Ascending aorta (tissue), 2 donors: ENCODE results near the gene KNL1. TPM values are rescaled to one million over a fixed set of nuclear protein-coding genes. Genes with fewer than 3 reads are reported as not detected.

Experiments
- DNase-seq, 2 donors: peaks; one replicate each; pipeline ENCODE4 v3.0.0-alpha.2; 2019; ENCODE audit warnings: low spot score in 2 of 2
- H3K27ac ChIP-seq, 2 donors: fragments of 200-600 bp; sonication (generic); one replicate each; pipeline ENCODE4 v1.5.1; 2016 to 2017; ENCODE audit warnings: mild to moderate bottlenecking in 1 of 2
- H3K27me3 ChIP-seq: fragments of 200-600 bp; sonication (generic); one replicate; pipeline ENCODE4 v1.5.1; 2017
- H3K36me3 ChIP-seq, 2 donors: fragments of 200-600 bp; sonication (generic); one replicate each; pipeline ENCODE4 v1.5.1; 2016
- H3K4me1 ChIP-seq, 2 donors: fragments of 200-600 bp; sonication (generic); one replicate each; pipeline ENCODE4 v1.5.1; 2016 to 2017; ENCODE audit warnings: mild to moderate bottlenecking in 1 of 2
- H3K4me3 ChIP-seq, 2 donors: fragments of 200-600 bp; sonication (generic); one replicate each; pipeline ENCODE4 v1.5.1; 2016 to 2017; ENCODE audit warnings: mild to moderate bottlenecking in 1 of 2
- H3K9me3 ChIP-seq, 2 donors: fragments of 200-600 bp; sonication (generic); one replicate each; pipeline ENCODE4 v1.5.1; 2016
- intact Hi-C: fragments of 100-400 bp; cut with DNase I; formaldehyde crosslinking; loops from one replicate; pipeline ENCODE4 v1.15.1; 2023
- total RNA-seq: library from RNA; depleted of rRNA; stranded (reverse); fragments of >200 nt; gene quantifications from one replicate; pipeline ENCODE4 v1.1.0, GENCODE V29; 2016
- TF ChIP-seq, protein P1 (sequence below), 3 experiments: fragments of 200-600 bp in 2 of 3; fragments of 450-650 bp in 1 of 3; sonication (generic) in 2 of 3; IDR thresholded peaks; one replicate each; pipeline ENCODE4 v1.5.1; 2016 to 2019; ENCODE audit warnings: antibody characterized with exemption in 3 of 3, mild to moderate bottlenecking in 1 of 3, moderate library complexity in 1 of 3

The KNL1 gene
- total RNA-seq, 1 donor from 2014 or later: not detected

DNA sequence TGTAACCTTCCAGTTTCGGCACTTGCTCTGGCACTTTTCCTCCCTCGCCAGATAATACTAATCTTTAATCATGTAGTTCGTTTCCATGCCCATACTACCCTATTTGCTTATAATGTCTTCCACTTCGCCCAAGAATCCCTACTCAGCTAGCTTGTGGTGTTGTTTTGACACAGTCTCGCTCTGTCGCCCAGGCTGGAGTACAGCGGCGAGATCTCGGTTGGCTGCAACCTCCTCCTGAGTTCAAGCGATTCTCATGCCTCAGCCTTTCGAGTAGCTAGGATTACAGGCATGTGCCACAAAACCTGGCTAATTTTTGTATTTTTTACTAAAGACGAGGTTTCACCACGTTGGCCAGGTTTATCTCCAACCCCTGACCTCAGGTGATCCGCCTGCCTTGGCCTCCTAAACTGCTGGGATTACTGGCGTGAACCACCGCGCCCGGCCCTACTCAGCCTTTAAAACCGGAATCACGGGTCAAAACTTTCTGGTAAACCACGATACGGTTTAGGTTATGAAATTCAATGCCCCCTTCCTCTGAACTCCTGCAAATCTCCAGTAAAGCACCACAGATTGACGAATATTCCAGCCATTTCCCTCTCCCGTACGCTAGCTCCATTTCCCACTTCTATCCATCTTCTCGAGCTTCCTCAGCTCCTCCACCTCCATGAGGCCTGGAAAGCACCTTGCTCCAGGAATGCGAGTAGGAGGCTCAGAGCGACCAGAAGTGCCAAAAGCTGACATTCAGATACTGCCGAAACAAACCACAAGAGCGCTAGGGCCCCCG lies 100.0 kb downstream of the KNL1 start:
- TF ChIP-seq, protein P1, sequence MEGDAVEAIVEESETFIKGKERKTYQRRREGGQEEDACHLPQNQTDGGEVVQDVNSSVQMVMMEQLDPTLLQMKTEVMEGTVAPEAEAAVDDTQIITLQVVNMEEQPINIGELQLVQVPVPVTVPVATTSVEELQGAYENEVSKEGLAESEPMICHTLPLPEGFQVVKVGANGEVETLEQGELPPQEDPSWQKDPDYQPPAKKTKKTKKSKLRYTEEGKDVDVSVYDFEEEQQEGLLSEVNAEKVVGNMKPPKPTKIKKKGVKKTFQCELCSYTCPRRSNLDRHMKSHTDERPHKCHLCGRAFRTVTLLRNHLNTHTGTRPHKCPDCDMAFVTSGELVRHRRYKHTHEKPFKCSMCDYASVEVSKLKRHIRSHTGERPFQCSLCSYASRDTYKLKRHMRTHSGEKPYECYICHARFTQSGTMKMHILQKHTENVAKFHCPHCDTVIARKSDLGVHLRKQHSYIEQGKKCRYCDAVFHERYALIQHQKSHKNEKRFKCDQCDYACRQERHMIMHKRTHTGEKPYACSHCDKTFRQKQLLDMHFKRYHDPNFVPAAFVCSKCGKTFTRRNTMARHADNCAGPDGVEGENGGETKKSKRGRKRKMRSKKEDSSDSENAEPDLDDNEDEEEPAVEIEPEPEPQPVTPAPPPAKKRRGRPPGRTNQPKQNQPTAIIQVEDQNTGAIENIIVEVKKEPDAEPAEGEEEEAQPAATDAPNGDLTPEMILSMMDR (IDR thresholded peaks at IDR 0.05): no peak
- Histone ChIP-seq H3K9me3 (no peaks in the 10 kb centered on the region), H3K27me3 (no peaks in the 10 kb centered on the region), H3K36me3 (peaks cover 0 to 4% of the 10 kb centered on the region in 2 donors), H3K4me1 (peaks cover 0 to 8% of the 10 kb centered on the region in 2 donors), H3K27ac (peak overlapping the region; percentile 99), H3K4me3 (peak overlapping the region; percentile 82 to 99)
- intact Hi-C loops: loop anchor here (2.0 to 10.0 kb wide), 5 partner anchors 63 to 421 kb away; partner anchors contain the start of genes BAHD1, DNAJC17, INO80 and RMDN3
- DNase-seq: no peak

DNA sequence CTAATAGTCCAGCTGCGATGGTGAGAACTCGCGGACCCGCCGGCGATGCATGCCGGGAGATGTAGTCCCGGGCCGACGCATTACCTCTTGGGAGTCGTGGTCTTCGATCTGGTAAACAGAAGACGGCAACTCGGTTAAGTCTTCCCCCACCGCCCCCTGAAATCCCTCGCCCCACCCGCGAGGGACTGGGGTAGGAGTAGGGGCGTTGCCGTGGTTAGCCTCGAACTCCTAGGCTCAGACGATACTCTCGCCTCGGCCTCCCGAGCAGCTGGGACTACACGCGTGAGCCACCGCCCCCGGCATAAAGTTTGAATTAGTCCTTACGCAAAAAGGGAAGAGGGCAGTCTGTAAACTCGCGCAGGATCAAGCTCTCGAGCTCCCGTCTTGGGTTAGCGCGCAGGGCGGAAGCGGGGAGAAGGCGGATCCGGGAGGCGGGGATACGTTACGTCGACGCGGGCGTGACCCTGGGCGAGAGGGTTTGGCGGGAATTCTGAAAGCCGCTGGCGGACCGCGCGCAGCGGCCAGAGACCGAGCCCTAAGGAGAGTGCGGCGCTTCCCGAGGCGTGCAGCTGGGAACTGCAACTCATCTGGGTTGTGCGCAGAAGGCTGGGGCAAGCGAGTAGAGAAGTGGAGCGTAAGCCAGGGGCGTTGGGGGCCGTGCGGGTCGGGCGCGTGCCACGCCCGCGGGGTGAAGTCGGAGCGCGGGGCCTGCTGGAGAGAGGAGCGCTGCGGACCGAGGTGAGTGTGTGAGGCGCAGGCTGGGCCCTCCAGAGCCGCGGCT lies 100.8 kb downstream of the KNL1 start, which contains the start of gene RAD51:
RAD51 (plus strand) TSS at position 487 of the 781 bp plus-strand sequence. CDS start 3,585 bp downstream, outside the sequence.
- TF ChIP-seq, protein P1 (IDR thresholded peaks at IDR 0.05): no peak
- intact Hi-C loops: loop anchor here (2.0 to 10.0 kb wide), 6 partner anchors 62 to 420 kb away; partner anchors contain the start of genes BAHD1, DNAJC17, INO80 and KNL1
- peak; percentile 70 to 94 for DNase-seq

DNA sequence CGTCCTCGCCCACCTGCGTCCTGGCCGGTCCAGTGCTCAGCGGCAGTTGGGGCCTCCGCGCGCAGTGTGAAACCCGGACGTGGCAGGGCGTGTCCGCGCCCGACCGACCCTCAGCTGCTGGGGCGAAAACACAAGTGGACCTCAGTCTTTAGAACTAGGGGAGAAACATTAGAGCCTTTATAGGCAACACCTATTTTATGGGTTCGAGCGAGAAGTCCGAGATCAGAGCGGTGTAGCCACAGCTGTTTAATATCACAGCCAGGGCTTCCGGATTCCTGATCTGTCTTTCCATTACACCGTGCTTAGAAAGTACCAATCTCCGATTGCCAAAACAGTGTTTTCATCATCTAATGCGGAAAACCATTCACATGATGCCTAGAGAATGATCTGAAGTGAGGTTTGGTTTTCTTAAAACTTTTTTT lies 101.4 kb downstream of the KNL1 start:
- intact Hi-C loops: loop anchor here (2.0 to 10.0 kb wide), 4 partner anchors 103 to 419 kb away; partner anchors contain the start of genes BAHD1, INO80, KNL1 and VPS18
- Histone ChIP-seq H3K27me3 (no peaks in the 10 kb centered on the region), H3K27ac (peak overlapping the region; percentile 99), H3K4me1 (peaks cover 0 to 8% of the 10 kb centered on the region in 2 donors), H3K9me3 (no peaks in the 10 kb centered on the region), H3K4me3 (peak overlapping the region; percentile 82 to 99), H3K36me3 (peaks cover 0 to 4% of the 10 kb centered on the region in 2 donors)
- TF ChIP-seq, protein P1 (IDR thresholded peaks at IDR 0.05): no peak
- DNase-seq: no peak

More for the DNA sequence above, 100.8 kb downstream of the KNL1 start, which contains the start of gene RAD51:
- Histone ChIP-seq H3K27ac (peak within 1 kb of the TSS; percentile 99), H3K27me3 (no peaks in the 10 kb centered on the region), H3K36me3 (peaks cover 0 to 4% of the 10 kb centered on the region in 2 donors), H3K4me1 (peaks cover 0 to 8% of the 10 kb centered on the region in 2 donors), H3K4me3 (peak within 1 kb of the TSS; percentile 82 to 99), H3K9me3 (no peaks in the 10 kb centered on the region)

DNA sequence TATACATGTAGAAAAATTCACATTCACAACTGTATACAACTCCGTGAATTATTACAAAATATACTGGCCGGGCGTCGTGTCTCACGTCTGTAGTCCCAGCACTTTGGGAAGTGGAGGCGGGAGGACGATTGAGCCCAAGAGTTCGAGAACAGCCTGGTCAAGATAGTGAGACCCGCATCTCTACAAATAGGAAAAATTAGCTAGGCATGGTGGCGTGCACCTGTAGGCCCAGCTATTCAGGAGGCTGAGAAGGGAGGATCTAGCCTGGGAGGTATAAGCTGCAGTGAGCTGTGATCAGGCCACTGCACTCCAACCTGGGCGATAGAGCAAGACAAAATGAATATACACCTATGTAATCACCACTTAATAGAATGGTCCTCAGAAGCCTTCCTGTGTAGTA lies 102.2 kb downstream of the KNL1 start:
- Histone ChIP-seq H3K9me3 (no peaks in the 10 kb centered on the region), H3K4me3 (peak overlapping the region in 1 of 2 donors; percentile 82), H3K27ac (no peak overlapping the region), H3K36me3 (peaks cover 0 to 4% of the 10 kb centered on the region in 2 donors), H3K27me3 (no peaks in the 10 kb centered on the region), H3K4me1 (peaks cover 0 to 8% of the 10 kb centered on the region in 2 donors)
- TF ChIP-seq, protein P1 (IDR thresholded peaks at IDR 0.05): no peak
- intact Hi-C loops: loop anchor here (5.0 to 10.0 kb wide), 2 partner anchors 104 to 419 kb away; partner anchors contain the start of genes INO80 and KNL1
- no peak for DNase-seq

DNA sequence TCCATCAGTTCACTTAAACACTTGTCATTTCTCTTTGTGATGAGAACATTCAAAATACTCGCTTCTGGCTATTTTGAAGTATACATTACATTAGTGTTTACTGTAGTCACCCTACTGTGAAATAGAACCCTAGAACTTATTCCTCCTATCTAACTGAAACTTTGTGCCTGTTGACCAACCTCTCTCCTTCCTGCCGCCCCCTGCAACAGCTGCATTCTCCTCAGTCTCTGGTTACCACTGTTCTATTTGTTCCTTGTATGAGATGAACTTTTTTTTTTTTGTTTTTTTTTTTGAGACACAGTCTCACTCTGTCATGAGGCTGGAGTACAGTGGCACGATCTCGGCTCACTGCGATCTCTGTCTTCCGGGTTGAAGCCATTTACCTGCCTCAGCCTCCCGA lies 103.9 kb downstream of the KNL1 start:
- DNase-seq: no peak
- Histone ChIP-seq H3K4me1 (peaks cover 0 to 8% of the 10 kb centered on the region in 2 donors), H3K4me3 (no peak overlapping the region), H3K27ac (no peak overlapping the region), H3K27me3 (no peaks in the 10 kb centered on the region), H3K9me3 (no peaks in the 10 kb centered on the region), H3K36me3 (no peaks in the 10 kb centered on the region)
- intact Hi-C loops: loop anchor here (5.0 to 10.0 kb wide), 2 partner anchors 106 to 417 kb away; partner anchors contain the start of genes INO80 and KNL1
- TF ChIP-seq, protein P1 (IDR thresholded peaks at IDR 0.05): no peak
